H9 (cell line): Measurements from ENCODE around the gene SSTR3. TPM values are rescaled to one million over a fixed set of nuclear protein-coding genes. Genes with fewer than 3 reads are reported as not detected.

Experiments used
- DNase-seq: peaks from one replicate; pipeline ENCODE4 v3.0.0-alpha.2; 2017
- H2AFZ ChIP-seq: one replicate; pipeline ENCODE4 v1.6.1; 2013; ENCODE audit warnings: mild to moderate bottlenecking, low read length, control low read depth, moderate library complexity
- H2AK5ac ChIP-seq: 2 replicates; pipeline ENCODE4 v1.6.1; 2013; ENCODE audit warnings: low read length, control low read depth, mixed read lengths; ENCODE audit not compliant: insufficient read length
- H2BK120ac ChIP-seq: one replicate; pipeline ENCODE4 v1.6.1; 2013; ENCODE audit warnings: low read depth, mild to moderate bottlenecking, low read length, control low read depth, inconsistent platforms; ENCODE audit not compliant: poor library complexity, severe bottlenecking
- H2BK12ac ChIP-seq: 2 replicates; pipeline ENCODE4 v1.6.1; 2013; ENCODE audit warnings: low read length, control low read depth, mixed read lengths, low read depth; ENCODE audit not compliant: insufficient read length
- H2BK15ac ChIP-seq: 2 replicates; pipeline ENCODE4 v1.6.1; 2013; ENCODE audit warnings: low read depth, low read length, control low read depth
- H2BK20ac ChIP-seq: one replicate; pipeline ENCODE4 v1.6.1; 2013; ENCODE audit warnings: low read depth, mild to moderate bottlenecking, low read length, control low read depth, inconsistent platforms; ENCODE audit not compliant: poor library complexity, severe bottlenecking
- H2BK5ac ChIP-seq: 2 replicates; pipeline ENCODE4 v1.6.1; 2013; ENCODE audit warnings: low read length, control low read depth, mixed read lengths; ENCODE audit not compliant: insufficient read length
- H3K14ac ChIP-seq: 2 replicates; pipeline ENCODE4 v1.6.1; 2013; ENCODE audit warnings: low read length, control low read depth; ENCODE audit not compliant: insufficient read depth
- H3K18ac ChIP-seq: 2 replicates; pipeline ENCODE4 v1.6.1; 2013; ENCODE audit warnings: low read depth, mild to moderate bottlenecking, mixed read lengths, low read length, control low read depth; ENCODE audit not compliant: insufficient read length
- H3K23ac ChIP-seq: 2 replicates; pipeline ENCODE4 v1.6.1; 2013; ENCODE audit warnings: low read length, control low read depth, mixed read lengths, low read depth; ENCODE audit not compliant: insufficient read length
- H3K23me2 ChIP-seq: 2 replicates; pipeline ENCODE4 v1.6.1; 2013; ENCODE audit warnings: low read depth, mild to moderate bottlenecking, mixed read lengths, low read length, control low read depth; ENCODE audit not compliant: insufficient read length, poor library complexity, severe bottlenecking
- H3K27ac ChIP-seq: 2 replicates; pipeline ENCODE4 v1.5.1; 2013; ENCODE audit warnings: low read length, control low read depth, mixed read lengths, low read depth; ENCODE audit not compliant: insufficient read length
- H3K27me3 ChIP-seq: 2 replicates; pipeline ENCODE4 v1.6.1; 2013; ENCODE audit warnings: low read length, control low read depth, inconsistent platforms; ENCODE audit not compliant: insufficient read depth
- H3K4ac ChIP-seq: 2 replicates; pipeline ENCODE4 v1.6.1; 2013; ENCODE audit warnings: low read depth, mild to moderate bottlenecking, control low read depth, inconsistent platforms, low read length, moderate library complexity
- H3K4me1 ChIP-seq: 2 replicates; pipeline ENCODE4 v1.6.1; 2013; ENCODE audit warnings: low read length, control low read depth, inconsistent platforms; ENCODE audit not compliant: insufficient read depth
- H3K4me2 ChIP-seq: 2 replicates; pipeline ENCODE4 v1.6.1; 2013; ENCODE audit warnings: low read length, control low read depth, mixed read lengths; ENCODE audit not compliant: insufficient read length, insufficient read depth
- H3K56ac ChIP-seq: 2 replicates; pipeline ENCODE4 v1.6.1; 2013; ENCODE audit warnings: low read depth, mild to moderate bottlenecking, mixed read lengths, low read length, control low read depth; ENCODE audit not compliant: insufficient read length
- H3K79me1 ChIP-seq: 2 replicates; pipeline ENCODE4 v1.6.1; 2013; ENCODE audit warnings: low read depth, mild to moderate bottlenecking, moderate library complexity, low read length, control low read depth, inconsistent platforms; ENCODE audit not compliant: insufficient read depth, poor library complexity, severe bottlenecking
- H3K79me2 ChIP-seq: 2 replicates; pipeline ENCODE4 v1.6.1; 2013; ENCODE audit warnings: low read length, control low read depth, inconsistent platforms; ENCODE audit not compliant: insufficient read depth
- H3K9ac ChIP-seq: 2 replicates; pipeline ENCODE4 v1.6.1; 2013; ENCODE audit warnings: low read length, control low read depth, mixed read lengths; ENCODE audit not compliant: insufficient read length; ENCODE audit errors: extremely low read depth
- H3K9me3 ChIP-seq: one replicate; pipeline ENCODE4 v1.6.1; 2013; ENCODE audit warnings: low read depth, low read length, inconsistent platforms; ENCODE audit not compliant: control insufficient read depth
- H3T11ph ChIP-seq: one replicate; pipeline ENCODE4 v1.6.1; 2013; ENCODE audit warnings: mild to moderate bottlenecking, low read length, control low read depth, inconsistent platforms
- H4K20me1 ChIP-seq: one replicate; pipeline ENCODE4 v1.6.1; 2013; ENCODE audit not compliant: control insufficient read depth, insufficient read length, insufficient read depth
- H4K5ac ChIP-seq: 2 replicates; pipeline ENCODE4 v1.6.1; 2013; ENCODE audit warnings: low read depth, mild to moderate bottlenecking, mixed read lengths, low read length, control low read depth; ENCODE audit not compliant: insufficient read length
- H4K8ac ChIP-seq: replicated peaks from 2 replicates; pipeline ENCODE4 v1.6.1; 2013; ENCODE audit warnings: low read length, control low read depth, mixed read lengths, low read depth; ENCODE audit not compliant: insufficient read length
- H4K91ac ChIP-seq: 2 replicates; pipeline ENCODE4 v1.6.1; 2013; ENCODE audit warnings: low read depth, mild to moderate bottlenecking, moderate library complexity, mixed read lengths, low read length, control low read depth; ENCODE audit not compliant: insufficient read length
- H3K27ac Mint-ChIP-seq, 3 experiments: 2 replicates in 2 of 3; 3 replicates in 1 of 3; pipeline ENCODE4 v1.8.0; 2020 to 2021; ENCODE audit warnings: mixed read lengths in 3 of 3, mild to moderate bottlenecking in 1 of 3, moderate library complexity in 1 of 3
- H3K27me3 Mint-ChIP-seq: 2 replicates; pipeline ENCODE4 v1.8.0; 2021; ENCODE audit warnings: low read depth, mild to moderate bottlenecking, moderate library complexity, mixed read lengths
- H3K36me3 Mint-ChIP-seq, 3 experiments: 2 replicates in 2 of 3; 3 replicates in 1 of 3; pipeline ENCODE4 v1.8.0; 2020 to 2021; ENCODE audit warnings: low read depth in 3 of 3, mixed read lengths in 3 of 3; ENCODE audit not compliant: insufficient read depth in 1 of 3
- H3K4me1 Mint-ChIP-seq, 2 experiments: 2 replicates each; pipeline ENCODE4 v1.8.0; 2020; ENCODE audit warnings: mixed read lengths in 2 of 2
- H3K4me3 Mint-ChIP-seq, 2 experiments: 2 replicates in 1 of 2; 3 replicates in 1 of 2; pipeline ENCODE4 v1.8.0; 2020 to 2021; ENCODE audit warnings: mild to moderate bottlenecking in 2 of 2, mixed read lengths in 2 of 2, moderate library complexity in 1 of 2
- H3K9me3 Mint-ChIP-seq, 2 experiments: 2 replicates in 1 of 2; 3 replicates in 1 of 2; pipeline ENCODE4 v1.8.0; 2020; ENCODE audit warnings: mild to moderate bottlenecking in 2 of 2, mixed read lengths in 2 of 2, moderate library complexity in 1 of 2
- WGBS: extraction: QIAGEN DNeasy Blood & Tissue Kit; methylation state at CpG from one replicate; pipeline ENCODE4 v1.1.7; 2013; ENCODE audit warnings: missing lambda C conversion rate, low lambda C conversion rate, mixed read lengths; ENCODE audit not compliant: insufficient read length; ENCODE audit errors: extremely low coverage; 5-methylcytosine and 5-hydroxymethylcytosine counted together
- total RNA-seq: library from RNA; stranded (reverse); gene quantifications from 2 replicates; pipeline ENCODE4 v1.2.1, GENCODE V29; 2021
- TF ChIP-seq, protein P1 (sequence below): fragments of 200-600 bp; sonication (generic); conservative IDR thresholded peaks from 3 replicates; pipeline ENCODE4 v1.8.0; 2021; ENCODE audit warnings: antibody characterized with exemption, mild to moderate bottlenecking

The SSTR3 gene
- total RNA-seq, 1 experiment from 2014 or later: 0.68 TPM

- Histone ChIP-seq H3K79me2 (no peaks in the 10 kb centered on the region), H3K56ac (no peak overlapping the region), H4K20me1 (no peaks in the 10 kb centered on the region), H2BK20ac (no peak overlapping the region), H3K4ac (no peak overlapping the region), H4K8ac (no peak overlapping the region), H3K18ac (no peak overlapping the region), H4K5ac (no peak overlapping the region), H3K9ac (no peak overlapping the region), H2AK5ac (no peak overlapping the region), H2BK5ac (no peak overlapping the region), H4K91ac (no peak overlapping the region), H3K27me3 (no peaks in the 10 kb centered on the region), H3K4me2 (no peak overlapping the region), H3K27ac (no peak overlapping the region), H3K79me1 (no peaks in the 10 kb centered on the region), H3K23me2 (no peaks in the 10 kb centered on the region), H3K9me3 (no peaks in the 10 kb centered on the region), H2BK120ac (no peak overlapping the region), H2AFZ (no peak overlapping the region), H2BK12ac (no peak overlapping the region), H2BK15ac (no peak overlapping the region), H3K4me1 (no peaks in the 10 kb centered on the region), H3K14ac (no peak overlapping the region; the same call in 1 of the 2 replicates), H3K23ac (no peak overlapping the region), H3T11ph (no peak overlapping the region)
- TF ChIP-seq, protein P1, sequence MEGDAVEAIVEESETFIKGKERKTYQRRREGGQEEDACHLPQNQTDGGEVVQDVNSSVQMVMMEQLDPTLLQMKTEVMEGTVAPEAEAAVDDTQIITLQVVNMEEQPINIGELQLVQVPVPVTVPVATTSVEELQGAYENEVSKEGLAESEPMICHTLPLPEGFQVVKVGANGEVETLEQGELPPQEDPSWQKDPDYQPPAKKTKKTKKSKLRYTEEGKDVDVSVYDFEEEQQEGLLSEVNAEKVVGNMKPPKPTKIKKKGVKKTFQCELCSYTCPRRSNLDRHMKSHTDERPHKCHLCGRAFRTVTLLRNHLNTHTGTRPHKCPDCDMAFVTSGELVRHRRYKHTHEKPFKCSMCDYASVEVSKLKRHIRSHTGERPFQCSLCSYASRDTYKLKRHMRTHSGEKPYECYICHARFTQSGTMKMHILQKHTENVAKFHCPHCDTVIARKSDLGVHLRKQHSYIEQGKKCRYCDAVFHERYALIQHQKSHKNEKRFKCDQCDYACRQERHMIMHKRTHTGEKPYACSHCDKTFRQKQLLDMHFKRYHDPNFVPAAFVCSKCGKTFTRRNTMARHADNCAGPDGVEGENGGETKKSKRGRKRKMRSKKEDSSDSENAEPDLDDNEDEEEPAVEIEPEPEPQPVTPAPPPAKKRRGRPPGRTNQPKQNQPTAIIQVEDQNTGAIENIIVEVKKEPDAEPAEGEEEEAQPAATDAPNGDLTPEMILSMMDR: no peak
- DNase-seq: no peak
- peaks cover 14% of the 10 kb centered on the region for H3K27me3 Mint-ChIP-seq
- no peaks in the 10 kb centered on the region for H3K36me3 Mint-ChIP-seq
- H3K4me1 Mint-ChIP-seq: peaks cover 12 to 41% of the 10 kb centered on the region in 2 experiments
- H3K4me3 Mint-ChIP-seq: no peak overlapping the region
- WGBS: no CpG with 5 or more reads among the region's 19 CpGs
- no peaks in the 10 kb centered on the region; a peak in 1 of 5 replicates for H3K9me3 Mint-ChIP-seq
- H3K27ac Mint-ChIP-seq: peak overlapping the region in 2 of 3 experiments; percentile 47 to 55; a peak in 2 of 7 replicates
Measured at GRCh38 chr22:37241351-37242142, 29.3 kb upstream of the SSTR3 start.
